Measurements from ENCODE around the gene ESYT3.
A peak's percentile ranks its signal among the peaks of the same experiment; 100 is the strongest.

ESYT3 gene

GRCh38 chr3:138434875-138435772, 708 bp downstream of the ESYT3 start:
- DNase-seq (ENCODE audit: low read depth, low spot score), result no peak
- in situ Hi-C loops (cut with HindIII; ENCODE audit: low sequenced_read_pairs), result no loop called here
- H3K4me3 ChIP-seq (ENCODE audit: low read depth, low read length), result peak overlapping the region; percentile 34
- no peak for TF ChIP-seq CTCF (IDR thresholded peaks at IDR 0.05; ENCODE audit: low read depth, low read length)

GRCh38 chr3:138435840-138436239, 1.4 kb downstream of the ESYT3 start:
- no peak overlapping the region for H3K4me3 ChIP-seq (ENCODE audit: low read depth, low read length)
- in situ Hi-C loops (cut with HindIII; ENCODE audit: low sequenced_read_pairs), result no loop called here
- no peak for DNase-seq (ENCODE audit: low read depth, low spot score)
- no peak for TF ChIP-seq CTCF (IDR thresholded peaks at IDR 0.05; ENCODE audit: low read depth, low read length)

- DNase-seq (ENCODE audit: low read depth, low spot score), result no peak
- no peak for TF ChIP-seq CTCF (IDR thresholded peaks at IDR 0.05; ENCODE audit: low read depth, low read length)
These were observed 2.9 kb downstream of the ESYT3 start for GRCh38 chr3:138437281-138437680.

GRCh38 chr3:138438896-138439295, 4.5 kb downstream of the ESYT3 start:
- TF ChIP-seq CTCF (IDR thresholded peaks at IDR 0.05; ENCODE audit: low read depth, low read length), result no peak
- DNase-seq (ENCODE audit: low read depth, low spot score), result no peak
- in situ Hi-C loops (cut with HindIII; ENCODE audit: low sequenced_read_pairs), result no loop called here
- no peak overlapping the region for H3K4me3 ChIP-seq (ENCODE audit: low read depth, low read length)

More at GRCh38 chr3:138437281-138437680, 2.9 kb downstream of the ESYT3 start:
- in situ Hi-C loops (cut with HindIII; ENCODE audit: low sequenced_read_pairs), result no loop called here
- H3K4me3 ChIP-seq (ENCODE audit: low read depth, low read length), result no peak overlapping the region

- no peak overlapping the region for H3K4me3 ChIP-seq (ENCODE audit: low read depth, low read length)
- in situ Hi-C loops (cut with HindIII; ENCODE audit: low sequenced_read_pairs), result no loop called here
- TF ChIP-seq CTCF (IDR thresholded peaks at IDR 0.05; ENCODE audit: low read depth, low read length), result no peak
- DNase-seq (ENCODE audit: low read depth, low spot score), result no peak
These were observed 5.2 kb downstream of the ESYT3 start for GRCh38 chr3:138439646-138440045.

- in situ Hi-C loops (cut with HindIII; ENCODE audit: low sequenced_read_pairs), result no loop called here
- DNase-seq (ENCODE audit: low read depth, low spot score), result no peak
- no peak overlapping the region for H3K4me3 ChIP-seq (ENCODE audit: low read depth, low read length)
- no peak for TF ChIP-seq CTCF (IDR thresholded peaks at IDR 0.05; ENCODE audit: low read depth, low read length)
These were observed 5.7 kb downstream of the ESYT3 start for GRCh38 chr3:138440121-138440521.

Data from astrocyte of the spinal cord (primary cell).